ENCODE data around the gene TECPR2. TPM values are rescaled to one million over a fixed set of nuclear protein-coding genes. Genes with fewer than 3 reads are reported as not detected.

The TECPR2 gene
- total and polyA plus RNA-seq, 8 donors: 3.3 to 18.2 (median 10.5) TPM

DNA sequence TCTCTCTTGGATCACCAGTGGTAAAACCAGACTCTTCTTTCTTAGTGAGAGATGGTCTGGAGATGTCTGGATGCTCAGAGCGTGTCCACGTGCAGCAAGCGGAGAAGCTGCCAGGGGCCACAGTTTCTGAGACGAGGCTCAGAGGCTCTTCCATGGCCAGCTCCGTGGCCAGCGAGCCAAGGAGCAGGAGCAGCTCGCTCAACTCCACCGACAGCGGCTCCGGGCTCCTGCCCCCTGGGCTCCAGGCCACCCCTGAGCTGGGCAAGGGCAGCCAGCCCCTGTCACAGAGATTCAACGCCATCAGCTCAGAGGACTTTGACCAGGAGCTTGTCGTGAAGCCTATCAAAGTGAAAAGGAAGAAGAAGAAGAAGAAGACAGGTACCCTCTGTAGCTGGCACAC, 69.0 kb downstream of the TECPR2 start:
- intact Hi-C loops (cut with DNase I): no loop called here
- WGBS, 2 donors: 93 to 94% methylated on average over 12 of the region's 12 CpGs
- TF ChIP-seq, protein P1, sequence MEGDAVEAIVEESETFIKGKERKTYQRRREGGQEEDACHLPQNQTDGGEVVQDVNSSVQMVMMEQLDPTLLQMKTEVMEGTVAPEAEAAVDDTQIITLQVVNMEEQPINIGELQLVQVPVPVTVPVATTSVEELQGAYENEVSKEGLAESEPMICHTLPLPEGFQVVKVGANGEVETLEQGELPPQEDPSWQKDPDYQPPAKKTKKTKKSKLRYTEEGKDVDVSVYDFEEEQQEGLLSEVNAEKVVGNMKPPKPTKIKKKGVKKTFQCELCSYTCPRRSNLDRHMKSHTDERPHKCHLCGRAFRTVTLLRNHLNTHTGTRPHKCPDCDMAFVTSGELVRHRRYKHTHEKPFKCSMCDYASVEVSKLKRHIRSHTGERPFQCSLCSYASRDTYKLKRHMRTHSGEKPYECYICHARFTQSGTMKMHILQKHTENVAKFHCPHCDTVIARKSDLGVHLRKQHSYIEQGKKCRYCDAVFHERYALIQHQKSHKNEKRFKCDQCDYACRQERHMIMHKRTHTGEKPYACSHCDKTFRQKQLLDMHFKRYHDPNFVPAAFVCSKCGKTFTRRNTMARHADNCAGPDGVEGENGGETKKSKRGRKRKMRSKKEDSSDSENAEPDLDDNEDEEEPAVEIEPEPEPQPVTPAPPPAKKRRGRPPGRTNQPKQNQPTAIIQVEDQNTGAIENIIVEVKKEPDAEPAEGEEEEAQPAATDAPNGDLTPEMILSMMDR (IDR thresholded peaks at IDR 0.05): no peak
- Histone ChIP-seq H3K36me3 (peaks cover 0 to 4% (median 0%) of the 10 kb centered on the region in 3 donors), H3K4me1 (no peaks in the 10 kb centered on the region), H3K9me3 (no peaks in the 10 kb centered on the region), H3K4me3 (no peak overlapping the region), H3K27me3 (no peaks in the 10 kb centered on the region), H3K27ac (no peak overlapping the region)
- DNase-seq: no peak
- ATAC-seq: no peak
- no peak for FAIRE-seq

GRCh38 chr14:102434647-102435175, 72.0 kb downstream of the TECPR2 start:
- Histone ChIP-seq H3K4me1 (no peaks in the 10 kb centered on the region), H3K27me3 (no peaks in the 10 kb centered on the region), H3K27ac (no peak overlapping the region), H3K36me3 (no peaks in the 10 kb centered on the region), H3K4me3 (no peak overlapping the region), H3K9me3 (no peaks in the 10 kb centered on the region)
- no peak for FAIRE-seq
- DNase-seq: no peak
- WGBS, 2 donors: 81 to 89% methylated on average over 11 of the region's 11 CpGs
- no peak for ATAC-seq
- intact Hi-C loops (cut with DNase I): loop anchor here in 1 of 3 donors (5.0 kb wide), 1 partner anchor 78 kb away; no protein-coding TSS in a partner anchor
- TF ChIP-seq, protein P1 (IDR thresholded peaks at IDR 0.05): no peak

GRCh38 chr14:102437997-102438915, 75.5 kb downstream of the TECPR2 start:
- Histone ChIP-seq H3K36me3 (peaks cover 0 to 12% (median 11%) of the 10 kb centered on the region in 3 donors), H3K27ac (no peak overlapping the region), H3K4me3 (peak overlapping the region in 2 of 4 donors; percentile 24 to 31), H3K9me3 (no peaks in the 10 kb centered on the region), H3K27me3 (no peaks in the 10 kb centered on the region), H3K4me1 (no peaks in the 10 kb centered on the region)
- peak; percentile 70 to 94 (median 86) for DNase-seq
- TF ChIP-seq, protein P1 (IDR thresholded peaks at IDR 0.05): peak; percentile 50 to 71 (median 66)
- ATAC-seq: peak; percentile 97 to 100 (median 98)
- intact Hi-C loops (cut with DNase I): loop anchor here in 1 of 3 donors (5.0 kb wide), 1 partner anchor 74 kb away; no protein-coding TSS in a partner anchor
- 16 to 24% methylated on average over 31 of the region's 31 CpGs for WGBS, 2 donors
- FAIRE-seq: peak; percentile 37

GRCh38 chr14:102439556-102439955, 76.8 kb downstream of the TECPR2 start:
- no peaks in the 10 kb centered on the region for H3K4me1 ChIP-seq
- TF ChIP-seq, protein P1 (IDR thresholded peaks at IDR 0.05): no peak
- no peaks in the 10 kb centered on the region for H3K27me3 ChIP-seq
- no peak overlapping the region for H3K4me3 ChIP-seq
- peaks cover 0 to 23% (median 13%) of the 10 kb centered on the region in 3 donors for H3K36me3 ChIP-seq
- no peaks in the 10 kb centered on the region for H3K9me3 ChIP-seq
- no peak for ATAC-seq
- no peak for FAIRE-seq
- intact Hi-C loops (cut with DNase I): loop anchor here in 1 of 3 donors (5.0 kb wide), 1 partner anchor 73 kb away; no protein-coding TSS in a partner anchor
- WGBS, 2 donors: 88 to 95% methylated on average over 8 of the region's 8 CpGs
- DNase-seq: no peak
- H3K27ac ChIP-seq: no peak overlapping the region

Data from pancreas (tissue), 10 donors.